H9 (cell line): ENCODE results near the gene SEPTIN5. TPM values are rescaled to one million over a fixed set of nuclear protein-coding genes. Genes with fewer than 3 reads are reported as not detected.

ENCODE experiments used
- DNase-seq: peaks from one replicate; pipeline ENCODE4 v3.0.0-alpha.2; 2017
- H2AFZ ChIP-seq: one replicate; pipeline ENCODE4 v1.6.1; 2013; ENCODE audit warnings: mild to moderate bottlenecking, low read length, control low read depth, moderate library complexity
- H2AK5ac ChIP-seq: 2 replicates; pipeline ENCODE4 v1.6.1; 2013; ENCODE audit warnings: low read length, control low read depth, mixed read lengths; ENCODE audit not compliant: insufficient read length
- H2BK120ac ChIP-seq: one replicate; pipeline ENCODE4 v1.6.1; 2013; ENCODE audit warnings: low read depth, mild to moderate bottlenecking, low read length, control low read depth, inconsistent platforms; ENCODE audit not compliant: poor library complexity, severe bottlenecking
- H2BK12ac ChIP-seq: 2 replicates; pipeline ENCODE4 v1.6.1; 2013; ENCODE audit warnings: low read length, control low read depth, mixed read lengths, low read depth; ENCODE audit not compliant: insufficient read length
- H2BK15ac ChIP-seq: 2 replicates; pipeline ENCODE4 v1.6.1; 2013; ENCODE audit warnings: low read depth, low read length, control low read depth
- H2BK20ac ChIP-seq: one replicate; pipeline ENCODE4 v1.6.1; 2013; ENCODE audit warnings: low read depth, mild to moderate bottlenecking, low read length, control low read depth, inconsistent platforms; ENCODE audit not compliant: poor library complexity, severe bottlenecking
- H2BK5ac ChIP-seq: 2 replicates; pipeline ENCODE4 v1.6.1; 2013; ENCODE audit warnings: low read length, control low read depth, mixed read lengths; ENCODE audit not compliant: insufficient read length
- H3K14ac ChIP-seq: 2 replicates; pipeline ENCODE4 v1.6.1; 2013; ENCODE audit warnings: low read length, control low read depth; ENCODE audit not compliant: insufficient read depth
- H3K18ac ChIP-seq: 2 replicates; pipeline ENCODE4 v1.6.1; 2013; ENCODE audit warnings: low read depth, mild to moderate bottlenecking, mixed read lengths, low read length, control low read depth; ENCODE audit not compliant: insufficient read length
- H3K23ac ChIP-seq: 2 replicates; pipeline ENCODE4 v1.6.1; 2013; ENCODE audit warnings: low read length, control low read depth, mixed read lengths, low read depth; ENCODE audit not compliant: insufficient read length
- H3K23me2 ChIP-seq: 2 replicates; pipeline ENCODE4 v1.6.1; 2013; ENCODE audit warnings: low read depth, mild to moderate bottlenecking, mixed read lengths, low read length, control low read depth; ENCODE audit not compliant: insufficient read length, poor library complexity, severe bottlenecking
- H3K27ac ChIP-seq: 2 replicates; pipeline ENCODE4 v1.5.1; 2013; ENCODE audit warnings: low read length, control low read depth, mixed read lengths, low read depth; ENCODE audit not compliant: insufficient read length
- H3K27me3 ChIP-seq: 2 replicates; pipeline ENCODE4 v1.6.1; 2013; ENCODE audit warnings: low read length, control low read depth, inconsistent platforms; ENCODE audit not compliant: insufficient read depth
- H3K4ac ChIP-seq: 2 replicates; pipeline ENCODE4 v1.6.1; 2013; ENCODE audit warnings: low read depth, mild to moderate bottlenecking, control low read depth, inconsistent platforms, low read length, moderate library complexity
- H3K4me1 ChIP-seq: 2 replicates; pipeline ENCODE4 v1.6.1; 2013; ENCODE audit warnings: low read length, control low read depth, inconsistent platforms; ENCODE audit not compliant: insufficient read depth
- H3K4me2 ChIP-seq: 2 replicates; pipeline ENCODE4 v1.6.1; 2013; ENCODE audit warnings: low read length, control low read depth, mixed read lengths; ENCODE audit not compliant: insufficient read length, insufficient read depth
- H3K56ac ChIP-seq: 2 replicates; pipeline ENCODE4 v1.6.1; 2013; ENCODE audit warnings: low read depth, mild to moderate bottlenecking, mixed read lengths, low read length, control low read depth; ENCODE audit not compliant: insufficient read length
- H3K79me1 ChIP-seq: 2 replicates; pipeline ENCODE4 v1.6.1; 2013; ENCODE audit warnings: low read depth, mild to moderate bottlenecking, moderate library complexity, low read length, control low read depth, inconsistent platforms; ENCODE audit not compliant: insufficient read depth, poor library complexity, severe bottlenecking
- H3K79me2 ChIP-seq: 2 replicates; pipeline ENCODE4 v1.6.1; 2013; ENCODE audit warnings: low read length, control low read depth, inconsistent platforms; ENCODE audit not compliant: insufficient read depth
- H3K9ac ChIP-seq: 2 replicates; pipeline ENCODE4 v1.6.1; 2013; ENCODE audit warnings: low read length, control low read depth, mixed read lengths; ENCODE audit not compliant: insufficient read length; ENCODE audit errors: extremely low read depth
- H3K9me3 ChIP-seq: one replicate; pipeline ENCODE4 v1.6.1; 2013; ENCODE audit warnings: low read depth, low read length, inconsistent platforms; ENCODE audit not compliant: control insufficient read depth
- H3T11ph ChIP-seq: one replicate; pipeline ENCODE4 v1.6.1; 2013; ENCODE audit warnings: mild to moderate bottlenecking, low read length, control low read depth, inconsistent platforms
- H4K20me1 ChIP-seq: one replicate; pipeline ENCODE4 v1.6.1; 2013; ENCODE audit not compliant: control insufficient read depth, insufficient read length, insufficient read depth
- H4K5ac ChIP-seq: 2 replicates; pipeline ENCODE4 v1.6.1; 2013; ENCODE audit warnings: low read depth, mild to moderate bottlenecking, mixed read lengths, low read length, control low read depth; ENCODE audit not compliant: insufficient read length
- H4K8ac ChIP-seq: replicated peaks from 2 replicates; pipeline ENCODE4 v1.6.1; 2013; ENCODE audit warnings: low read length, control low read depth, mixed read lengths, low read depth; ENCODE audit not compliant: insufficient read length
- H4K91ac ChIP-seq: 2 replicates; pipeline ENCODE4 v1.6.1; 2013; ENCODE audit warnings: low read depth, mild to moderate bottlenecking, moderate library complexity, mixed read lengths, low read length, control low read depth; ENCODE audit not compliant: insufficient read length
- H3K27ac Mint-ChIP-seq, 3 experiments: 2 replicates in 2 of 3; 3 replicates in 1 of 3; pipeline ENCODE4 v1.8.0; 2020 to 2021; ENCODE audit warnings: mixed read lengths in 3 of 3, mild to moderate bottlenecking in 1 of 3, moderate library complexity in 1 of 3
- H3K27me3 Mint-ChIP-seq: 2 replicates; pipeline ENCODE4 v1.8.0; 2021; ENCODE audit warnings: low read depth, mild to moderate bottlenecking, moderate library complexity, mixed read lengths
- H3K36me3 Mint-ChIP-seq, 3 experiments: 2 replicates in 2 of 3; 3 replicates in 1 of 3; pipeline ENCODE4 v1.8.0; 2020 to 2021; ENCODE audit warnings: low read depth in 3 of 3, mixed read lengths in 3 of 3; ENCODE audit not compliant: insufficient read depth in 1 of 3
- H3K4me1 Mint-ChIP-seq, 2 experiments: 2 replicates each; pipeline ENCODE4 v1.8.0; 2020; ENCODE audit warnings: mixed read lengths in 2 of 2
- H3K4me3 Mint-ChIP-seq, 2 experiments: 2 replicates in 1 of 2; 3 replicates in 1 of 2; pipeline ENCODE4 v1.8.0; 2020 to 2021; ENCODE audit warnings: mild to moderate bottlenecking in 2 of 2, mixed read lengths in 2 of 2, moderate library complexity in 1 of 2
- H3K9me3 Mint-ChIP-seq, 2 experiments: 2 replicates in 1 of 2; 3 replicates in 1 of 2; pipeline ENCODE4 v1.8.0; 2020; ENCODE audit warnings: mild to moderate bottlenecking in 2 of 2, mixed read lengths in 2 of 2, moderate library complexity in 1 of 2
- CTCF ChIP-seq: fragments of 200-600 bp; sonication (generic); conservative IDR thresholded peaks from 3 replicates; pipeline ENCODE4 v1.8.0; 2021; ENCODE audit warnings: antibody characterized with exemption, mild to moderate bottlenecking
- WGBS: extraction: QIAGEN DNeasy Blood & Tissue Kit; methylation state at CpG from one replicate; pipeline ENCODE4 v1.1.7; 2013; ENCODE audit warnings: missing lambda C conversion rate, low lambda C conversion rate, mixed read lengths; ENCODE audit not compliant: insufficient read length; ENCODE audit errors: extremely low coverage; 5-methylcytosine and 5-hydroxymethylcytosine counted together
- total RNA-seq: library from RNA; stranded (reverse); gene quantifications from 2 replicates; pipeline ENCODE4 v1.2.1, GENCODE V29; 2021

Gene SEPTIN5
- total RNA-seq, 1 experiment from 2014 or later, result 17.8 TPM

GRCh38 chr22:19756288-19757128 lies 42.2 kb downstream of the SEPTIN5 start:
- Histone ChIP-seq H3K79me2 (no peaks in the 10 kb centered on the region), H3K4ac (no peak overlapping the region), H3K23me2 (no peaks in the 10 kb centered on the region), H2BK120ac (no peak overlapping the region), H2BK20ac (no peak overlapping the region), H2AK5ac (no peak overlapping the region), H3K27me3 (peaks cover 72% of the 10 kb centered on the region), H3K4me2 (no peak overlapping the region), H4K5ac (no peak overlapping the region), H3K79me1 (no peaks in the 10 kb centered on the region), H2AFZ (no peak overlapping the region), H3K27ac (no peak overlapping the region), H3K9me3 (no peaks in the 10 kb centered on the region), H3T11ph (no peak overlapping the region), H2BK5ac (no peak overlapping the region), H3K9ac (no peak overlapping the region), H3K23ac (no peak overlapping the region), H4K20me1 (peaks cover 3% of the 10 kb centered on the region), H3K4me1 (no peaks in the 10 kb centered on the region), H4K91ac (no peak overlapping the region), H3K18ac (no peak overlapping the region), H2BK15ac (no peak overlapping the region), H3K14ac (no peak overlapping the region), H4K8ac (no peak overlapping the region), H2BK12ac (no peak overlapping the region), H3K56ac (no peak overlapping the region)
- DNase-seq, result peak; percentile 62
- Mint-ChIP-seq H3K4me3 (peak overlapping the region; percentile 25 to 51), H3K36me3 (peaks cover 0 to under 1% (median 0%) of the 10 kb centered on the region in 3 experiments; a peak in 2 of 7 replicates), H3K27me3 (peaks cover 89% of the 10 kb centered on the region), H3K4me1 (peaks cover 20 to 30% of the 10 kb centered on the region in 2 experiments), H3K27ac (no peak overlapping the region), H3K9me3 (peaks cover 6 to 10% of the 10 kb centered on the region in 2 experiments; a peak in 4 of 5 replicates)
- WGBS, result no CpG with 5 or more reads among the region's 76 CpGs
- peak; percentile 61 for TF ChIP-seq CTCF
